Measurements from ENCODE around the gene ATP4A. TPM values are rescaled to one million over a fixed set of nuclear protein-coding genes. Genes with fewer than 3 reads are reported as not detected.
A peak's percentile ranks its signal among the peaks of the same experiment; 100 is the strongest.

The ATP4A gene
- polyA plus RNA-seq, 4 donors, result 0.36 TPM; not detected in 3

DNA sequence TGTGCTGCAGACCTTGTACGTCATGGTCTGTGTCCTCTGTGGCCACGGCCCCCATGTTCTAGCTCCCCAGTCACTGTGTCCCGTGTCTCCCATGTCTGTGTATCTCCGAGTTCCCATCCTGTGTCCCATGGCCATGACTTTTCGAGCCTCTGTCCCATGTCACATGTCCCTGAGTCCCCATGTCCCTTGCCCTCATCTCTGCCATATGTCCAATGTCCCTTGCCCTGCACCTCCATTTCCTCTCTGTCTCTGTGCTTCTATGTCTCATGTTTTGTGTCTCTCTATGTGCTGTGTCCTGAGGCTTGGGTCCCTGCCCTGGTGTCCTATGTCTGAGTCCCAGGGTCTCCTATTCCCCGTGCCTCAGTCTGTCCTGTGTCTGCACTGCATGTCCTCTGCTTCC, 2.0 kb downstream of the ATP4A start:
- no peak overlapping the region for H3K4me3 ChIP-seq (ENCODE audit: low read depth in 1 of 3, low read length in 3 of 3)
- H3K4me1 ChIP-seq (ENCODE audit: control insufficient read depth in 3 of 3, insufficient read depth in 2 of 3, low read depth in 1 of 3, low read length in 2 of 3), result no peaks in the 10 kb centered on the region
- DNase-seq (no peak), FAIRE-seq (no peak)
- no peaks in the 10 kb centered on the region for H3K36me3 ChIP-seq (ENCODE audit: control insufficient read depth in 3 of 3, insufficient read depth in 2 of 3, low read depth in 1 of 3, low read length in 3 of 3)
- H3K9me3 ChIP-seq (ENCODE audit: control insufficient read depth in 2 of 2, insufficient read depth in 1 of 2, low read depth in 1 of 2, low read length in 1 of 2), result no peaks in the 10 kb centered on the region
- WGBS, 3 donors, result 72 to 80% (median 78%) methylated on average over 6 of the region's 6 CpGs
- no peak overlapping the region for H3K27ac ChIP-seq (ENCODE audit: low read depth in 1 of 3, low read length in 2 of 3)
- peaks cover 3 to 30% (median 11%) of the 10 kb centered on the region in 3 donors for H3K27me3 ChIP-seq (ENCODE audit: control insufficient read depth in 3 of 3, insufficient read depth in 3 of 3, low read length in 3 of 3)

GRCh38 chr19:35560677-35561076, 2.8 kb downstream of the ATP4A start:
- WGBS, 3 donors, result 48 to 67% (median 54%) methylated on average over 6 of the region's 6 CpGs
- no peaks in the 10 kb centered on the region for H3K9me3 ChIP-seq (ENCODE audit: control insufficient read depth in 2 of 2, insufficient read depth in 1 of 2, low read depth in 1 of 2, low read length in 1 of 2)
- DNase-seq (no peak), FAIRE-seq (no peak)
- H3K27ac ChIP-seq (ENCODE audit: low read depth in 1 of 3, low read length in 2 of 3), result no peak overlapping the region
- H3K4me3 ChIP-seq (ENCODE audit: low read depth in 1 of 3, low read length in 3 of 3), result no peak overlapping the region
- peaks cover 3 to 35% (median 11%) of the 10 kb centered on the region in 3 donors for H3K27me3 ChIP-seq (ENCODE audit: control insufficient read depth in 3 of 3, insufficient read depth in 3 of 3, low read length in 3 of 3)
- H3K4me1 ChIP-seq (ENCODE audit: control insufficient read depth in 3 of 3, insufficient read depth in 2 of 3, low read depth in 1 of 3, low read length in 2 of 3), result no peaks in the 10 kb centered on the region
- H3K36me3 ChIP-seq (ENCODE audit: control insufficient read depth in 3 of 3, insufficient read depth in 2 of 3, low read depth in 1 of 3, low read length in 3 of 3), result no peaks in the 10 kb centered on the region

DNA sequence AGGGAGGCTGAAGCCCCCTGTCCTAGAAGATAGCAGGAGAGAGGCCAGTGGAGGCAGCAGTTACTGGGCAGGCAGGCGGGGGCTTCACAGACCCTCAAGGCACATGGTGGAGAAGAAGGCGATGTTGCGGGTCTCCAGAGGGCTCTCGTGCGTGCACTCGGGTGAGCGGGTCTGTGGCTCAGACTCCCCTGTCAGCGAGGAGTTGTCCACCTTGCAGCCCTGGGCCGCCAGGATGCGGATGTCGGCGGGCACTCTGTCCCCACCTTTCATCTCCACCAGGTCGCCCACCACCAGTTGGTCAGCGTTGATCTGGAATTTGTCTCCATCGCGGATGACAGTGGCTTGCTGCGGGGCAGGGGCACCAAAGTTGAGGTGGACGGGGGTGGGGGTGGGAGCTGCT, 3.2 kb downstream of the ATP4A start:
- Histone ChIP-seq H3K27me3 (ENCODE audit: control insufficient read depth in 3 of 3, insufficient read depth in 3 of 3, low read length in 3 of 3) (peaks cover 3 to 35% (median 11%) of the 10 kb centered on the region in 3 donors), H3K27ac (ENCODE audit: low read depth in 1 of 3, low read length in 2 of 3) (no peak overlapping the region), H3K9me3 (ENCODE audit: control insufficient read depth in 2 of 2, insufficient read depth in 1 of 2, low read depth in 1 of 2, low read length in 1 of 2) (no peaks in the 10 kb centered on the region), H3K4me1 (ENCODE audit: control insufficient read depth in 3 of 3, insufficient read depth in 2 of 3, low read depth in 1 of 3, low read length in 2 of 3) (no peaks in the 10 kb centered on the region), H3K36me3 (ENCODE audit: control insufficient read depth in 3 of 3, insufficient read depth in 2 of 3, low read depth in 1 of 3, low read length in 3 of 3) (no peaks in the 10 kb centered on the region), H3K4me3 (ENCODE audit: low read depth in 1 of 3, low read length in 3 of 3) (no peak overlapping the region)
- DNase-seq (no peak), FAIRE-seq (no peak)
- 90 to 94% (median 90%) methylated on average over 18 of the region's 18 CpGs for WGBS, 3 donors

DNA sequence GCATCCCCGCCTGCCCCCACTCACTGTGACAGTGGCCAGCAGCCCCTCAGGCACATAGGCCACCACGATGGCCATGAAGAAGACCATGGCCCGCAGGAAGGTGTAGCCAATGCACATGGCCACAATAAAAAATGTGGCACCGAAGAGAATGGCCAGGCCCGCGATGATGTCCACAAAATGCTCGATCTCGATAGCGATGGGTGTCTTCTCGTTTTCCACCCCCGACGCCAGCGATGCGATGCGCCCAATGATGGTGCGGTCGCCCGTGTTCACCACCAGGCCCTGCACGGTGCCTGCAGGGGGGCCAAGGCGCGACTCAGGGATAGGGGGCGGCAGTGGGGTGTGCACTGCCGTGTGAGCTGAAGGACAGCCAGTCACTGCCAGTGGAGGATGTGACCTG, 3.7 kb downstream of the ATP4A start:
- FAIRE-seq, result no peak
- Histone ChIP-seq H3K27ac (ENCODE audit: low read depth in 1 of 3, low read length in 2 of 3) (no peak overlapping the region), H3K9me3 (ENCODE audit: control insufficient read depth in 2 of 2, insufficient read depth in 1 of 2, low read depth in 1 of 2, low read length in 1 of 2) (no peaks in the 10 kb centered on the region), H3K27me3 (ENCODE audit: control insufficient read depth in 3 of 3, insufficient read depth in 3 of 3, low read length in 3 of 3) (peaks cover 3 to 35% (median 11%) of the 10 kb centered on the region in 3 donors), H3K4me1 (ENCODE audit: control insufficient read depth in 3 of 3, insufficient read depth in 2 of 3, low read depth in 1 of 3, low read length in 2 of 3) (no peaks in the 10 kb centered on the region), H3K36me3 (ENCODE audit: control insufficient read depth in 3 of 3, insufficient read depth in 2 of 3, low read depth in 1 of 3, low read length in 3 of 3) (no peaks in the 10 kb centered on the region), H3K4me3 (ENCODE audit: low read depth in 1 of 3, low read length in 3 of 3) (no peak overlapping the region)
- WGBS, 3 donors, result 88 to 91% (median 88%) methylated on average over 23 of the region's 23 CpGs
- DNase-seq, result no peak

GRCh38 chr19:35559281-35559659, 4.2 kb downstream of the ATP4A start:
- WGBS, 3 donors, result 46 to 57% (median 51%) methylated on average over 11 of the region's 11 CpGs
- Histone ChIP-seq H3K27ac (ENCODE audit: low read depth in 1 of 3, low read length in 2 of 3) (no peak overlapping the region), H3K9me3 (ENCODE audit: control insufficient read depth in 2 of 2, insufficient read depth in 1 of 2, low read depth in 1 of 2, low read length in 1 of 2) (no peaks in the 10 kb centered on the region), H3K4me3 (ENCODE audit: low read depth in 1 of 3, low read length in 3 of 3) (no peak overlapping the region), H3K4me1 (ENCODE audit: control insufficient read depth in 3 of 3, insufficient read depth in 2 of 3, low read depth in 1 of 3, low read length in 2 of 3) (no peaks in the 10 kb centered on the region), H3K36me3 (ENCODE audit: control insufficient read depth in 3 of 3, insufficient read depth in 2 of 3, low read depth in 1 of 3, low read length in 3 of 3) (no peaks in the 10 kb centered on the region), H3K27me3 (ENCODE audit: control insufficient read depth in 3 of 3, insufficient read depth in 3 of 3, low read length in 3 of 3) (peaks cover 3 to 35% (median 11%) of the 10 kb centered on the region in 3 donors)
- no peak for FAIRE-seq
- DNase-seq, result no peak

- Histone ChIP-seq H3K27me3 (ENCODE audit: control insufficient read depth in 3 of 3, insufficient read depth in 3 of 3, low read length in 3 of 3) (peaks cover 3 to 35% (median 11%) of the 10 kb centered on the region in 3 donors), H3K4me1 (ENCODE audit: control insufficient read depth in 3 of 3, insufficient read depth in 2 of 3, low read depth in 1 of 3, low read length in 2 of 3) (no peaks in the 10 kb centered on the region), H3K9me3 (ENCODE audit: control insufficient read depth in 2 of 2, insufficient read depth in 1 of 2, low read depth in 1 of 2, low read length in 1 of 2) (no peaks in the 10 kb centered on the region), H3K27ac (ENCODE audit: low read depth in 1 of 3, low read length in 2 of 3) (no peak overlapping the region), H3K4me3 (ENCODE audit: low read depth in 1 of 3, low read length in 3 of 3) (peak overlapping the region in 1 of 3 donors; percentile 24), H3K36me3 (ENCODE audit: control insufficient read depth in 3 of 3, insufficient read depth in 2 of 3, low read depth in 1 of 3, low read length in 3 of 3) (no peaks in the 10 kb centered on the region)
- DNase-seq (no peak), FAIRE-seq (no peak)
- 31 to 41% (median 35%) methylated on average over 45 to 53 of the region's 53 CpGs for WGBS, 3 donors
Observed at GRCh38 chr19:35558400-35559280, 4.8 kb downstream of the ATP4A start.

DNA sequence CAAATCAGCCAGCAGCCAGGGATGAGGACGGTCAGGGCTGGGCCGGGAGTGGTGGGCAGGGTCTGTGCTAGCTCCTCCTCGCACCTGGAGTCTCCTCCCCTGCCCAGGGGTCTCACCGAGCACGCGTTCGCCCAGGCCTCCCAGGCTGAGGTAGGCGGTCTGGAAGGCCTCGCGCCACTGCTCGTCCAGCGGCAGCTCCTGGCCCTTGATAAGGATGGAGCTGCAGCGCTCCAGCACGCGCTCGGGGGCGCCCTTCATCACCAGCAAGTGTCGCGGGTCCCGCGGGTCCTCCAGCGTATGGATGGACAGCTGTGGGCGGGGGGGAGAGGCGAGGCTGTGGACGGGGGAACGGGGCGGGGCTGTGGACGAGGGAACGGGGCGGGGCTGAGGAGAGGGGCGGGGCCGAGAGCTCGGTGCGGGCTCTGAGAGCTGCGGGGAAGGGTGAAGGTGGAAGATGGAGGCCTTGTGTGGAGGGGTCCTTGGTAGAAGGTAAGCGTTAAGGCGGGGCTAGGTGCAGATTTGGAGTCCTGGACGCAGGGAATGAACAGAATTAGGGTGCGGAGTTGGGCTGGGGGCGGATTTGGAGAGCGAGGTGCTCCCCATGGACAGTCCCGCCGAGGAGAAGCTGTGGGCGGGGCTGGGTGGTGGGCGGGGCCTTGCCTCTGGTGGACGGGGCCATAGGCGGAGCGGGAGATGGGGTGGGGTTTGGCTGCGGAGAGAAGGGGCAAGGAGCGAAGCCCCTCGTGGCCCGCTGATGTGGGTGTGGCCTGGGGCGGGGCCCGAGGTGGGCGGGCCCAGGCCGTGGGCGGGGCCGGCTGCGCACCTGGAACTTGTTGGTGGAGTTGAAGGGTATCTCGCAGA, 5.7 kb downstream of the ATP4A start:
- WGBS, 3 donors, result 5 to 9% (median 8%) methylated on average over 36 to 60 of the region's 60 CpGs
- H3K27ac ChIP-seq (ENCODE audit: low read depth in 1 of 3, low read length in 2 of 3), result no peak overlapping the region
- H3K4me1 ChIP-seq (ENCODE audit: control insufficient read depth in 3 of 3, insufficient read depth in 2 of 3, low read depth in 1 of 3, low read length in 2 of 3), result no peaks in the 10 kb centered on the region
- H3K27me3 ChIP-seq (ENCODE audit: control insufficient read depth in 3 of 3, insufficient read depth in 3 of 3, low read length in 3 of 3), result peaks cover 3 to 35% (median 11%) of the 10 kb centered on the region in 3 donors
- FAIRE-seq, result no peak
- no peaks in the 10 kb centered on the region for H3K36me3 ChIP-seq (ENCODE audit: control insufficient read depth in 3 of 3, insufficient read depth in 2 of 3, low read depth in 1 of 3, low read length in 3 of 3)
- H3K9me3 ChIP-seq (ENCODE audit: control insufficient read depth in 2 of 2, insufficient read depth in 1 of 2, low read depth in 1 of 2, low read length in 1 of 2), result no peaks in the 10 kb centered on the region
- H3K4me3 ChIP-seq (ENCODE audit: low read depth in 1 of 3, low read length in 3 of 3), result peak overlapping the region in 1 of 3 donors; percentile 24
- peak; percentile 31 to 65 for DNase-seq

DNA sequence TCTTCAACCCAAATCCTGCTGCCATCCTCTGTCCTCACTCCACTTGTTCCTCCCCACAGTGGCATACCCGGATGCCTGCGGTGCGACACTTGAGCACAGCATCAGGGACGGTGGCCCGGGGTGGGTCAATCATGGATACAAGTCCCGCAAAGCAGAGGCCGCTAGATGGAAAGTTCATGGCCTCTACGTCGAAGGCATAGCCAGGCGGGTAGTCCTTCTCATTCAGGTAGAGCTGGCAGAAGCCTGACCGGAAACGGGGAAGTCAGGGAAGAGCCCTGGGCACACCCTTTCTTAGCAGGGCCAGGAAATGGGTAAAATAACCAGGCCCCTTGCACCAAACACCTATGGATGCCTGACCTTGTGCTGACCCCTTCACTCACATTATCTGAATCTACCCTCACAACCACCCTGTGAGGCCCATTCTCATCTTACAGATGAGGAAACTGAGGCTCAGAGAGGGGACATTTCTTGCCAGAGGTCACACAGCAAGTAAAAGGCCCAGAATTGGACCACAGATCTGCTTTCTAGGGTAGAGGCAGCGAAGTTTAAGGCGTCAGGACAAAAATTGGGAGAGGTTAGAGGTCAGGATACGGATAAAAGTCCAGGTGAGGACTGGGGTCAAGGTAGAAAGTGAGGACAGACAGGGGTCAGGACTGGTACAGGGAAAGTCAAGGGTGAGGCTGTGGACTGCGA, 6.5 kb downstream of the ATP4A start:
- 77 to 87% (median 84%) methylated on average over 16 of the region's 16 CpGs for WGBS, 3 donors
- H3K9me3 ChIP-seq (ENCODE audit: control insufficient read depth in 2 of 2, insufficient read depth in 1 of 2, low read depth in 1 of 2, low read length in 1 of 2), result no peaks in the 10 kb centered on the region
- FAIRE-seq (no peak), DNase-seq (no peak)
- H3K4me1 ChIP-seq (ENCODE audit: control insufficient read depth in 3 of 3, insufficient read depth in 2 of 3, low read depth in 1 of 3, low read length in 2 of 3), result no peaks in the 10 kb centered on the region
- H3K4me3 ChIP-seq (ENCODE audit: low read depth in 1 of 3, low read length in 3 of 3), result no peak overlapping the region
- no peak overlapping the region for H3K27ac ChIP-seq (ENCODE audit: low read depth in 1 of 3, low read length in 2 of 3)
- peaks cover 3 to 35% (median 11%) of the 10 kb centered on the region in 3 donors for H3K27me3 ChIP-seq (ENCODE audit: control insufficient read depth in 3 of 3, insufficient read depth in 3 of 3, low read length in 3 of 3)
- no peaks in the 10 kb centered on the region for H3K36me3 ChIP-seq (ENCODE audit: control insufficient read depth in 3 of 3, insufficient read depth in 2 of 3, low read depth in 1 of 3, low read length in 3 of 3)

All from small intestine (tissue), 7 donors.